Smooth muscle cell (in vitro differentiated cells): Measurements from ENCODE around the gene HOXC6. TPM values are rescaled to one million over a fixed set of nuclear protein-coding genes. Genes with fewer than 3 reads are reported as not detected.

ENCODE experiments used
- DNase-seq: peaks from one replicate; lab custom pipeline; 2025; ENCODE audit not compliant: unreplicated experiment; lab: John Stamatoyannopoulos, UW
- H2AFZ ChIP-seq: fragments of 200-600 bp; sonication (generic); 2 replicates; pipeline ENCODE4 v1.6.0; 2016; ENCODE audit warnings: antibody characterized with exemption, low read depth, mild to moderate bottlenecking
- H3F3A ChIP-seq: fragments of 200-600 bp; sonication (generic); 2 replicates; pipeline ENCODE4 v1.6.0; 2017; ENCODE audit warnings: antibody characterized with exemption, low read depth
- H3K27ac ChIP-seq: fragments of 200-600 bp; sonication (generic); 2 replicates; pipeline ENCODE4 v1.5.1; 2016; ENCODE audit warnings: low read depth, mild to moderate bottlenecking
- H3K27me3 ChIP-seq: fragments of 200-600 bp; sonication (generic); 2 replicates; pipeline ENCODE4 v1.6.1; 2016; ENCODE audit warnings: low read depth, mild to moderate bottlenecking
- H3K36me3 ChIP-seq: fragments of 200-600 bp; sonication (generic); 2 replicates; pipeline ENCODE4 v1.5.1; 2016; ENCODE audit warnings: low read depth
- H3K4me1 ChIP-seq: fragments of 200-600 bp; sonication (generic); 2 replicates; pipeline ENCODE4 v1.5.1; 2016; ENCODE audit warnings: low read depth
- H3K4me2 ChIP-seq: fragments of 200-600 bp; sonication (generic); 2 replicates; pipeline ENCODE4 v1.6.0; 2016; ENCODE audit warnings: mild to moderate bottlenecking
- H3K4me3 ChIP-seq: fragments of 200-600 bp; sonication (generic); 2 replicates; pipeline ENCODE4 v1.5.1; 2016; ENCODE audit warnings: mild to moderate bottlenecking
- H3K79me2 ChIP-seq: fragments of 200-600 bp; sonication (generic); 2 replicates; pipeline ENCODE4 v1.6.0; 2016; ENCODE audit warnings: low read depth, mild to moderate bottlenecking
- H3K9ac ChIP-seq: fragments of 200-600 bp; sonication (generic); 2 replicates; pipeline ENCODE4 v1.6.0; 2016; ENCODE audit warnings: low read depth
- H3K9me3 ChIP-seq: fragments of 200-600 bp; sonication (generic); replicated peaks from 2 replicates; pipeline ENCODE4 v1.5.1; 2016; ENCODE audit warnings: low read depth
- H4K20me1 ChIP-seq: fragments of 200-600 bp; sonication (generic); 2 replicates; pipeline ENCODE4 v1.6.0; 2016; ENCODE audit warnings: low read depth
- WGBS: methylation state at CpG from one replicate; pipeline ENCODE4 v1.1.7; 2016; ENCODE audit warnings: low lambda C conversion rate; 5-methylcytosine and 5-hydroxymethylcytosine counted together
- polyA plus RNA-seq: library from polyadenylated mRNA; unstranded; fragments of >200 nt; fragmentation: Nextera tagmentation; extraction: Ambion mirVana; gene quantifications from 2 replicates; pipeline ENCODE4 v1.2.1, GENCODE V29; 2016
- total RNA-seq: library from RNA; depleted of rRNA; stranded (reverse); fragments of >200 nt; gene quantifications from 2 replicates; pipeline ENCODE4 v1.2.3, GENCODE V29; 2014
- TF ChIP-seq, protein P1 (sequence below): fragments of 200-600 bp; sonication (generic); IDR thresholded peaks from 2 replicates; pipeline ENCODE4 v1.5.1; 2017; ENCODE audit warnings: borderline replicate concordance, mild to moderate bottlenecking, antibody characterized with exemption; ENCODE audit not compliant: insufficient read depth, poor library complexity, severe bottlenecking

The HOXC6 gene
- total and polyA plus RNA-seq, 2 experiments from 2014 or later = 3.1 to 12.3 TPM

DNA sequence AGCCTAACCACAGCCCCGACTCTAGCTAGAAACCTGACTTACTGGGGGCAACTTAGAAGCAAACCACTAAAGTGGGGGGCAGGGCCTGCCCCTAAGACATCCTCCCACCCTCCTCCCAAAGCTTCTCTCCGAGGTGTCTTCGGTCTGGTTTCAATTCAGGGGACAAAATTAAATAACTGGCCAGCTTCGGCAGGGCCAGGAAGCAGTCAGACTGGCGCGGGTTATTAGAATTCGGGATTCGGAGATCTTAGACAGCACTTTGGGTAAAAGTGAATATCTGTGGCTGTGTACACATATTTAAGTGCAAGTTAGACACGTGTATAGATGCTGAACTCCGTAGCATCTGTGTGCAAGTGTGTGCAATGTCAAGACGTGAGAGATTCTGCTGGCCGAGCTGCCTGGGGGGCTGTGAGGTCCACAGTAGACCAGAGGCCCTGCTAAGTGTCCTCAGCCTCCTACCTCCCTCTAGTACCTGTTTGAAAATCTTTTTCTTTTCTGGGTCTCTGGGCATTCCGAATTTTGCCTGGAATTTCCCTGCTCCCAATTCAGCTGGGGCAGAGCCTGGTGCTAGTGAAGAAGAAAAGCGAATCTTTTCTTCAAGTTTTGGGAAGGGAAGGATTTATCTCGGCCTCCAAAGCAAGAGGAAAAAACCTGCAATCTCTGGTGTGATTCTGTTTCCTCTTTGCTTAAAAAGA lies 47.3 kb upstream of the HOXC6 start:
- 41% methylated on average over 15 of the region's 15 CpGs for WGBS
- Histone ChIP-seq H3K4me1 (no peaks in the 10 kb centered on the region), H3K4me3 (no peak overlapping the region), H3K79me2 (no peaks in the 10 kb centered on the region), H3K9me3 (no peaks in the 10 kb centered on the region), H3K4me2 (no peak overlapping the region), H3K36me3 (no peaks in the 10 kb centered on the region), H3K9ac (no peak overlapping the region), H4K20me1 (no peaks in the 10 kb centered on the region), H3K27me3 (peaks cover 100% of the 10 kb centered on the region), H2AFZ (no peak overlapping the region), H3F3A (no peaks in the 10 kb centered on the region), H3K27ac (no peak overlapping the region)
- TF ChIP-seq, protein P1, sequence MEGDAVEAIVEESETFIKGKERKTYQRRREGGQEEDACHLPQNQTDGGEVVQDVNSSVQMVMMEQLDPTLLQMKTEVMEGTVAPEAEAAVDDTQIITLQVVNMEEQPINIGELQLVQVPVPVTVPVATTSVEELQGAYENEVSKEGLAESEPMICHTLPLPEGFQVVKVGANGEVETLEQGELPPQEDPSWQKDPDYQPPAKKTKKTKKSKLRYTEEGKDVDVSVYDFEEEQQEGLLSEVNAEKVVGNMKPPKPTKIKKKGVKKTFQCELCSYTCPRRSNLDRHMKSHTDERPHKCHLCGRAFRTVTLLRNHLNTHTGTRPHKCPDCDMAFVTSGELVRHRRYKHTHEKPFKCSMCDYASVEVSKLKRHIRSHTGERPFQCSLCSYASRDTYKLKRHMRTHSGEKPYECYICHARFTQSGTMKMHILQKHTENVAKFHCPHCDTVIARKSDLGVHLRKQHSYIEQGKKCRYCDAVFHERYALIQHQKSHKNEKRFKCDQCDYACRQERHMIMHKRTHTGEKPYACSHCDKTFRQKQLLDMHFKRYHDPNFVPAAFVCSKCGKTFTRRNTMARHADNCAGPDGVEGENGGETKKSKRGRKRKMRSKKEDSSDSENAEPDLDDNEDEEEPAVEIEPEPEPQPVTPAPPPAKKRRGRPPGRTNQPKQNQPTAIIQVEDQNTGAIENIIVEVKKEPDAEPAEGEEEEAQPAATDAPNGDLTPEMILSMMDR = no peak
- DNase-seq = no peak

DNA sequence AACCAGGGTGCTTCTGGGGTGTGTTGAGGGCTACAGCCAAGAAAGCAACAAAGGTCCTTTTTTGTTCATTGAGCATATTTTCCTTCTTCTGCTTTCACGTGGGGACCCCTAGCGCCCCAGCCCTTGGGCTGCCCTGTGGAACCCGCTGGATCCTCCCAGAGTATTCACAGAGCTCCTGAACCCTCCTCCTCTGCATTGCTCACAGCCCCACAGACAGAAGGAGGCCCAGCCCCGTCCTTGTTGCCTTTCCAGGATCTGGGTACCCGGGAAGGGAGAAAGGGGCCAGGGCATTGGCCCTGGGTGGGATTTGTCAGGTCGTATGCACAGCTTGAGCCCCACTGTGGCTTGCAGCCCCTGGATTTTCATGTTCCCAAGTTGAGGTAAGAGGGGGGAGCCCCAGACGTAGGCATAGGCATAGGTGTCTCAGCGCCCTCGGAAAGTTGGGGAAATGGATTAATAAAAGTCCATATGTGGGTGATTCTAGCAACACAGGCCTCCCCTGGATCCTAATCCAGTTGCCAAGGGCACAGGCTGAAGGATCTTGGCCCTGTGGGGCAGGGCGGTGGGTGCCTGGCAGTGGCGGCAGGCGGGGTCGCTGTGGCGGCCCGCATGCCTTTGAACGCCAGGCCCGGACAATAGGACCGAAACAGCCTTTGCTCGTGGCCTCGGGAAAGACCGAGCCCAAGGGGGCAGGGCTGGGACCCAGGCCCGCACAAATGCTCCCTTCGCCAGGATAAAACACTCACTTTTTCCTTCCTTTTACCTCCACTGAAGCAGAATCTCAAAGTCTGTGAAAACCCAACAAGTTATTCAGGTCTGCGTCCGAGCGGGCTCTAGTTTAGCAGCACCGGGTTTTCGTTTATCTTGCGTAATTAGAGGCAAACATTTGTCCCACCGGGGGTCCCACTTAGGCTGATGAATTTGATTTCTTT lies 46.3 kb upstream of the HOXC6 start:
- Histone ChIP-seq H3K79me2 (no peaks in the 10 kb centered on the region), H3K27ac (no peak overlapping the region), H4K20me1 (no peaks in the 10 kb centered on the region), H3F3A (no peaks in the 10 kb centered on the region), H3K4me3 (no peak overlapping the region), H3K4me1 (no peaks in the 10 kb centered on the region), H3K27me3 (peaks cover 100% of the 10 kb centered on the region), H3K36me3 (no peaks in the 10 kb centered on the region), H2AFZ (no peak overlapping the region), H3K4me2 (no peak overlapping the region), H3K9ac (no peak overlapping the region), H3K9me3 (no peaks in the 10 kb centered on the region)
- no peak for DNase-seq
- TF ChIP-seq, protein P1 = no peak
- WGBS = 19% methylated on average over 30 of the region's 30 CpGs

DNA sequence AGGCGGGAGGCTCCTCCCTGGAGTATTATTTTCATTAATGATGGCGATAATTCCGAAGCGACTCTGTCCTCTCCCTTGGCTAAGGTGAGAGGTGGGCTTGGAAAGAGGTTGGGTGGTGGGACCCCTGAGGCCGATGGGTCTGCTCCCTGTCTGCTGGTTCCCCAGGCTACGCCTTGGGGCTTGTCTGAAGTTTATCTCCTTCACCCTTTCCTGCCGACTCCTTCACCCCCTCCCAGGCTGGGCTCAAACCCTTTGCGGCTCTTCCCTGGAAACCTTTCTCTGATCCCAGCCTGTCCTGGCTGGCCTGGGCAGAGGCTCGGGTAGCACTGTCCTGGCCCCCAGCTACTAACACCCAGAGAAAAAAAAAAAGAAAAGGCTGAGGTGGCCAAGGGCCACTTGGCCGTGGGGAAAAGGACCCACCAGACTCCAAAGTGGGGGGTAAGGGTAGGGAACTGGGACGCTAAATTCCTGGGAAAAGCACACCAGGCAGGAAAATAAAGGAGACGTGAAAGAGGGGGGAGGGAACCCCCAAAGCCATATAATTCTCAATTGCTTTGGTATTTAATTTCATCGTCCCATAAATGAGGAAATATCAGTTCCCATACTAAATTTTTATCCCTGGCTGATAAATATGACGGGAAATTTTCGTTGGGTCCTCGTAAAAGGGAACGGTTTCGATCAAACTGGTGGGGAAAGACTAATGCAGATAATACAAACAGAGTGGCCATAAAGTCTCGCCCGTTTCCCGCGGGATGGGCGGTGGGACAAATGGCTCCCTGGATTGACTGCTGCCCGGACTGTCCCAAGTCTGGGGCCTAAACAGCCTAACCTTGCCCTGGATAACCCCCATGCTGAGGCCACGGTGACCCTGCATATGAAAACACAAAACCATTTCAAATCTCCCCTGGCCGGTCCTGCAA lies 45.3 kb upstream of the HOXC6 start:
- WGBS = 32% methylated on average over 26 of the region's 26 CpGs
- Histone ChIP-seq H3K4me3 (no peak overlapping the region), H3K4me2 (no peak overlapping the region), H3K36me3 (no peaks in the 10 kb centered on the region), H3K4me1 (no peaks in the 10 kb centered on the region), H3K9ac (no peak overlapping the region), H3K79me2 (no peaks in the 10 kb centered on the region), H2AFZ (no peak overlapping the region), H4K20me1 (no peaks in the 10 kb centered on the region), H3K27me3 (peaks cover 100% of the 10 kb centered on the region), H3K9me3 (no peaks in the 10 kb centered on the region), H3K27ac (no peak overlapping the region), H3F3A (no peaks in the 10 kb centered on the region)
- TF ChIP-seq, protein P1 = no peak
- no peak for DNase-seq
